HG02840 (cell line): Measurements from ENCODE around the gene GPC6.

ENCODE experiments used
- ATAC-seq: cut with Tn5 transposase; IDR thresholded peaks from one replicate; pipeline ENCODE4 v1.9.1; 2021; ENCODE audit warnings: mild to moderate bottlenecking, moderate library complexity, moderate number of reproducible peaks; ENCODE audit not compliant: unreplicated experiment, low FRiP score

Gene GPC6

GRCh38 chr13:93266681-93267080 lies 40.1 kb downstream of the GPC6 start:
- ATAC-seq: no peak

- ATAC-seq: no peak
These were observed 41.9 kb downstream of the GPC6 start for GRCh38 chr13:93268327-93269028.

- no peak for ATAC-seq
These were observed 44.4 kb downstream of the GPC6 start for GRCh38 chr13:93270769-93271742.

- ATAC-seq: no peak
These were observed 53.4 kb downstream of the GPC6 start for GRCh38 chr13:93279982-93280381.

- no peak for ATAC-seq
These were observed 54.1 kb downstream of the GPC6 start for GRCh38 chr13:93280688-93281087.

- ATAC-seq: no peak
These were observed 56.6 kb downstream of the GPC6 start for GRCh38 chr13:93283255-93283654.

GRCh38 chr13:93284064-93284463 lies 57.5 kb downstream of the GPC6 start:
- ATAC-seq: no peak

- ATAC-seq: no peak
These were observed 59.4 kb downstream of the GPC6 start for GRCh38 chr13:93286047-93286446.

GRCh38 chr13:93289053-93289452 lies 62.4 kb downstream of the GPC6 start:
- no peak for ATAC-seq

GRCh38 chr13:93289842-93290241 lies 63.2 kb downstream of the GPC6 start:
- ATAC-seq: no peak

- ATAC-seq: no peak
These were observed 63.9 kb downstream of the GPC6 start for GRCh38 chr13:93290503-93290902.

GRCh38 chr13:93292366-93292765 lies 65.8 kb downstream of the GPC6 start:
- no peak for ATAC-seq

GRCh38 chr13:93293710-93294109 lies 67.1 kb downstream of the GPC6 start:
- no peak for ATAC-seq

GRCh38 chr13:93296584-93296983 lies 70.0 kb downstream of the GPC6 start:
- no peak for ATAC-seq

GRCh38 chr13:93298713-93299112 lies 72.1 kb downstream of the GPC6 start:
- ATAC-seq: no peak

GRCh38 chr13:93304134-93304533 lies 77.5 kb downstream of the GPC6 start:
- no peak for ATAC-seq

- no peak for ATAC-seq
These were observed 78.4 kb downstream of the GPC6 start for GRCh38 chr13:93304868-93305613.

- no peak for ATAC-seq
These were observed 79.3 kb downstream of the GPC6 start for GRCh38 chr13:93305886-93306285.

GRCh38 chr13:93307136-93307535 lies 80.5 kb downstream of the GPC6 start:
- no peak for ATAC-seq

GRCh38 chr13:93307651-93308050 lies 81.0 kb downstream of the GPC6 start:
- ATAC-seq: no peak
